Epithelial cell of esophagus (primary cell): ENCODE measurements around the gene ABCC4.
A peak's percentile ranks its signal among the peaks of the same experiment; 100 is the strongest.
"Not testable (repeated sequence)": the region's sequence is repeated elsewhere in the genome, so short reads cannot be mapped to it uniquely, and the experiment has no call there.

ENCODE experiments used
- DNase-seq: peaks from one replicate; pipeline ENCODE4 v3.0.0; 2010; ENCODE audit warnings: low read depth
- H3K4me3 ChIP-seq: 2 replicates; pipeline ENCODE4 v1.5.1; 2011; ENCODE audit warnings: mild to moderate bottlenecking, low read length, control low read depth
- CTCF ChIP-seq: IDR thresholded peaks from 2 replicates; pipeline ENCODE4 v1.5.1; 2011; ENCODE audit warnings: low read depth, mild to moderate bottlenecking, low read length, control low read depth, inconsistent platforms; ENCODE audit not compliant: insufficient read depth; ENCODE audit errors: missing control alignments

The ABCC4 gene

DNA sequence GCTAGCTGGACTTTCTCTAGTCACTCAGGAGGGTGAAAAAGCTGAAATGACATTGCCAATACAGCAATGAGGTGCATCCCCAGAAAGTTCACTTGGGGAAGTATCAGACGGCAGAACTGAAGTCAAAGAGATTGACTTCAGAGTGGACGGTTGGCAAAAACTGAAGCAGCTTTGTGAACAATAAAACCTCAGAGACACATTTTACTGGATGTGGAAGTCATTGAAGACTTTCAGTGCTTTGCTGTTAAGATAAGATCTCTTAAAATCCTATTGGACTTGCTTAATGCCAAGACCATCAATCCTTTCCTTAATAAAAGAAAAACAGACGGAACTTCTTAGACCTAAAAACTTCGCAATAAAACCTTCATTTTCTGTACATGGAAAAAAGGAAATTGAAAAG lies 103.7 kb downstream of the ABCC4 start:
- no peak for DNase-seq
- no peak for TF ChIP-seq CTCF
- no peak overlapping the region for H3K4me3 ChIP-seq

DNA sequence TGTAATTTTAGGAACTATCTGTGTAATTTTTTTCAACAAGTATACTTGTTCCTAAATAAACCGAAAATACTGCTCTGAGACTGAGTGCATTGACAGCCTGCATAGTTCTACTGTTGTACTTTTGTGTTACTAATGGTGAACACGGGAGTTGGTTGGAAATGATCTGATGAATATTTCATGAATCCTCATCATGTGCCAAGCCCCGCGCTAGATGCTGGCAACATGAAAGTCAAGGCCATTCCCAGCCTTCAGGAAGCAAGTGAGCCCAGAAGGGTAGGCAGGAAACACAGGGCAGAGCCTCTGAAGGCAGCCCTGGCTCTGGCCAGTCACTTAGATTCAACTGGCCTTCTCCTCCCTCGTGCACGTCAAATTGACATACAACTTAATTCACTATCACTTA lies 106.1 kb downstream of the ABCC4 start:
- DNase-seq: no peak
- no peak overlapping the region for H3K4me3 ChIP-seq
- TF ChIP-seq CTCF: no peak

- no peak for TF ChIP-seq CTCF
- no peak for DNase-seq
Measured at GRCh38 chr13:95193509-95194230, 107.6 kb downstream of the ABCC4 start.

DNA sequence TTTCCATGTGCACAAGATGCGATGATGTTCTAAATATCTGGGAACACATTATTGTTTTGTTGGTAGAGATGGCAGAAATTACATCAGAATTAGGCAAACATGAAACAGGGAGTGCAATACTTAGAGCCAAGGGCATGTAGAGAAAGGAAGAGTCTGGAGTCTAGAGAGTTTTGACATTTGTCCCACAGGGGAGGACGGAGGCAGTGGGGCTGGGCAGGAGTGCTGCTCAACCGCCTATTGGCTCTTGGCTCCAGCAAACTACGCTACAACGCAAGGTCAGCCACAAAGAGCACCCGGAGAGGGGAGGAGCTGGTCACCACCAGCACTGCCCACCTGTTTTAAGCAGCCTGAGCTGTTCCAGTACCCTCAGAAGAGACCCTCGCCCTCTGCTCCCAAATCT lies 108.3 kb downstream of the ABCC4 start:
- DNase-seq: no peak
- TF ChIP-seq CTCF: no peak
- no peak overlapping the region for H3K4me3 ChIP-seq

More at GRCh38 chr13:95193509-95194230, 107.6 kb downstream of the ABCC4 start:
- no peak overlapping the region for H3K4me3 ChIP-seq

DNA sequence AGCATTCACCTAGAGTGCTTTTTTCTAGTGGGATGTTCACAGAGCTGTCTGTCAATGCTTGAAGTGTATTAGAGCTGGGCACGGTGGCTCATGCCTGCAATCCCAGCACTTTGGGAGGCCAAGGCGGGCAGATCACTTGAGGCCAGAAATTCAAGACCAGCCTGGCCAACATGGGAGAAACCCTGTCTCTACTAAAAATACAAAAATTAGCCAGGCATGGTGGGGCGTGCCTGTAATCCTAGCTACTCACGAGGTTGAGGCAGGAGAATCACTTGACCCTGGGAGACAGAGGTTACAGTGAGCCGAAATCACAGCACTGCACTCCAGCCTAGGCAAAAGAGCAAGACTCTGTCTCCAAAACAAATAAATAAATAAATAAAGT lies 108.7 kb downstream of the ABCC4 start:
- H3K4me3 ChIP-seq, DNase-seq: not testable (repeated sequence)

DNA sequence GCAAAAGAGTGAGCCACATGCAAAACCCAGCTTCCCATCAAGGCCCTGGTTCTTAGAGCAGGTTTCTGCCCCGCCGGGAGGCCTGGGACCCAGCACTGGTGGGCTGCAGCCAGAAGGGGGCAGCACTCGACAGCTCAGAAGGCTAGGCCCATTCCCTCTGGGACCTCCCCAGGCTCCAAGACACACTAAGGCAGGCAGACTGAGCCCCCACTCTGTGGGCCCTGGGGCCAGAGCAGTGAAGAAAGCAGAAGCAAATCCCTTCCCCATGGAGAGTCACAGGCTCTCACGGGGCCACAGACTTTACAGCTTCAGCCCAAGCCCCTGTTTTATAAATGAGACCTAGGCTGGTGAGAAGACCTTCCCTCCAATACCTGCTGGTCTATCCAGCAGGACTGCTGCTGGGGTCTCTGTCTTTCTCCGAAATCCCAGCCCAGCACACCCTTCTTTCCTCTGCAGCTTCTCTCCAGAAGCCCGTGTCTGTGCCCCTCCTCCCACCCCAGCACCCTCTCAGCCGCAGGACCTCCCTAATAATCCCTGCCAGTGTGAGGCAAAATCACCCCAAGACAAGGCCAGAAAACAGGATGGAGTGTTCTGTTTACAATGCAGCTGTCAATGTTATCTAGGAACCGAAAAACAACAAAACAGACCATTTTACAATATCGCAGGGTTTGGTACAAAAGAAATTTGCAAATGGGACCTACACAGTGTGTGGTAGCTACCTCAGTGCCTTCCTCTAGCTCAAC lies 109.3 kb downstream of the ABCC4 start:
- peak; percentile 96 for TF ChIP-seq CTCF

DNA sequence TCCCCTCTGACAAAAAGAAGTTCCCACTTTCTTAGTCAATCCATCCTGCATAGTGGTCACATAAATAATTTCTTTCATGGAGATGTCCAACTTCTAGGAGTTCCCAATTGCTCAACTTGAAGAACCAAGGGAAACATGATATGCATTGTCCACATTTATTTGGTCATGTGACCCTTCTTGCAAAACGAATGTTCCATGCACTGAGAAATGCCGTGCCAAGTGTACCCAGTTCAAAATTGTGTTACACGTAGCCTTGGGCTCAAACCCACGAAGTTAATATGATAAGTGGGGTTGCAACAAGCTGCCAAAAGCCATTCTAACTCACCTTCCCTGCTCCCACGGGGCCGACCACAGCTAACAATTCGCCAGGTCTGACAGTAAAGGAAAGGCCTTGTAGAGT lies 113.1 kb downstream of the ABCC4 start:
- no peak for TF ChIP-seq CTCF
- no peak overlapping the region for H3K4me3 ChIP-seq
- no peak for DNase-seq

More for the DNA sequence above, 109.3 kb downstream of the ABCC4 start:
- peak; percentile 72 for DNase-seq
- H3K4me3 ChIP-seq: no peak overlapping the region
